ENCODE measurements around the gene ABCA7.

ABCA7 gene

GRCh38 chr19:1054102-1055027 is 14.5 kb downstream of the ABCA7 start:
- TF ChIP-seq CTCF (IDR thresholded peaks at IDR 0.05; ENCODE audit: insufficient read depth, low read length, poor library complexity, severe bottlenecking) (no peak), EZH2phosphoT487 (conservative IDR thresholded peaks at IDR 0.05; ENCODE audit: low read length) (no peak)
- no peaks in the 10 kb centered on the region for H3K9me2 ChIP-seq (replicated peaks; ENCODE audit: insufficient read depth, low read length)
- no peaks in the 10 kb centered on the region for H3K27me3 ChIP-seq (ENCODE audit: low read length)
- no peaks in the 10 kb centered on the region for H3K36me3 ChIP-seq (ENCODE audit: low read length)
- H3K27ac ChIP-seq (ENCODE audit: low read depth, low read length), result no peak overlapping the region
- H3K79me2 ChIP-seq (ENCODE audit: insufficient read depth, low read length), result no peaks in the 10 kb centered on the region
- no peaks in the 10 kb centered on the region for H3K9me3 ChIP-seq (ENCODE audit: insufficient read depth, low read length)
- no peak overlapping the region for H3K4me3 ChIP-seq (ENCODE audit: insufficient read depth, low read length, poor library complexity, severe bottlenecking)
- no peak overlapping the region for H3K4me2 ChIP-seq (ENCODE audit: low read depth, low read length, poor library complexity, severe bottlenecking)
- H2AFZ ChIP-seq (ENCODE audit: low read depth, low read length, severe bottlenecking), result no peak overlapping the region
- H4K20me1 ChIP-seq (ENCODE audit: low read depth, low read length), result no peaks in the 10 kb centered on the region
- H3K9ac ChIP-seq (ENCODE audit: low read length), result no peak overlapping the region
- 0 out of 2 replicates have a peak, but pooled peaks cover 4% of the 10 kb centered on the region for H3F3A ChIP-seq (ENCODE audit: insufficient read depth)

GRCh38 chr19:1055028-1055425 is 15.1 kb downstream of the ABCA7 start:
- H3K9me3 ChIP-seq (ENCODE audit: insufficient read depth, low read length), result no peaks in the 10 kb centered on the region
- no peaks in the 10 kb centered on the region for H3K9me2 ChIP-seq (replicated peaks; ENCODE audit: insufficient read depth, low read length)
- no peaks in the 10 kb centered on the region for H3K79me2 ChIP-seq (ENCODE audit: insufficient read depth, low read length)
- H3K27me3 ChIP-seq (ENCODE audit: low read length), result no peaks in the 10 kb centered on the region
- H2AFZ ChIP-seq (ENCODE audit: low read depth, low read length, severe bottlenecking), result no peak overlapping the region
- H3K9ac ChIP-seq (ENCODE audit: low read length), result no peak overlapping the region
- H3K4me3 ChIP-seq (ENCODE audit: insufficient read depth, low read length, poor library complexity, severe bottlenecking), result no peak overlapping the region
- TF ChIP-seq CTCF (IDR thresholded peaks at IDR 0.05; ENCODE audit: insufficient read depth, low read length, poor library complexity, severe bottlenecking), result no peak
- no peak for TF ChIP-seq EZH2phosphoT487 (conservative IDR thresholded peaks at IDR 0.05; ENCODE audit: low read length)
- H3K27ac ChIP-seq (ENCODE audit: low read depth, low read length), result no peak overlapping the region
- no peaks in the 10 kb centered on the region for H4K20me1 ChIP-seq (ENCODE audit: low read depth, low read length)
- H3K4me2 ChIP-seq (ENCODE audit: low read depth, low read length, poor library complexity, severe bottlenecking), result no peak overlapping the region
- 0 out of 2 replicates have a peak, but pooled peaks cover 7% of the 10 kb centered on the region for H3F3A ChIP-seq (ENCODE audit: insufficient read depth)
- no peaks in the 10 kb centered on the region for H3K36me3 ChIP-seq (ENCODE audit: low read length)

GRCh38 chr19:1055886-1056620 is 16.1 kb downstream of the ABCA7 start:
- H2AFZ ChIP-seq (ENCODE audit: low read depth, low read length, severe bottlenecking), result no peak overlapping the region
- H3K4me3 ChIP-seq (ENCODE audit: insufficient read depth, low read length, poor library complexity, severe bottlenecking), result no peak overlapping the region
- TF ChIP-seq EZH2phosphoT487 (conservative IDR thresholded peaks at IDR 0.05; ENCODE audit: low read length) (no peak), CTCF (IDR thresholded peaks at IDR 0.05; ENCODE audit: insufficient read depth, low read length, poor library complexity, severe bottlenecking) (no peak)
- H3K9me3 ChIP-seq (ENCODE audit: insufficient read depth, low read length), result no peaks in the 10 kb centered on the region
- H3K36me3 ChIP-seq (ENCODE audit: low read length), result no peaks in the 10 kb centered on the region
- no peaks in the 10 kb centered on the region for H4K20me1 ChIP-seq (ENCODE audit: low read depth, low read length)
- H3K27ac ChIP-seq (ENCODE audit: low read depth, low read length), result no peak overlapping the region
- H3K9ac ChIP-seq (ENCODE audit: low read length), result no peak overlapping the region
- H3K27me3 ChIP-seq (ENCODE audit: low read length), result no peaks in the 10 kb centered on the region
- H3F3A ChIP-seq (ENCODE audit: insufficient read depth), result 0 out of 2 replicates have a peak, but pooled peaks cover 7% of the 10 kb centered on the region
- no peaks in the 10 kb centered on the region for H3K79me2 ChIP-seq (ENCODE audit: insufficient read depth, low read length)
- no peak overlapping the region for H3K4me2 ChIP-seq (ENCODE audit: low read depth, low read length, poor library complexity, severe bottlenecking)
- no peaks in the 10 kb centered on the region for H3K9me2 ChIP-seq (replicated peaks; ENCODE audit: insufficient read depth, low read length)

All from SU-DHL-6 (cell line).